Liver (tissue), 3 donors: Measurements from ENCODE around the gene SOCS2.

Experiments used
- ATF3 ChIP-seq: IDR thresholded peaks from 2 replicates; pipeline ENCODE4 v1.6.1; 2016; ENCODE audit warnings: antibody characterized with exemption
- CTCF ChIP-seq: fragments of 150-350 bp; IDR thresholded peaks from 2 replicates; pipeline ENCODE4 v1.5.1; 2017; ENCODE audit warnings: improper control_type of control experiment, low read depth, low read length; ENCODE audit not compliant: missing input control
- GABPA ChIP-seq, 2 donors: IDR thresholded peaks in 1 of 2; conservative IDR thresholded peaks in 1 of 2; 2 replicates each; pipeline ENCODE4 v1.6.1; 2016; ENCODE audit warnings: antibody characterized with exemption in 2 of 2, mild to moderate bottlenecking in 1 of 2, moderate library complexity in 1 of 2
- HNF4G ChIP-seq: IDR thresholded peaks from 2 replicates; pipeline ENCODE4 v1.6.1; 2016; ENCODE audit warnings: antibody characterized with exemption
- JUND ChIP-seq, 2 donors: IDR thresholded peaks; 2 replicates each; pipeline ENCODE4 v1.6.1; 2016; ENCODE audit warnings: antibody characterized with exemption in 2 of 2
- MAX ChIP-seq: IDR thresholded peaks from 2 replicates; pipeline ENCODE4 v1.6.1; 2016; ENCODE audit warnings: antibody characterized with exemption
- NR2F2 ChIP-seq: IDR thresholded peaks from 2 replicates; pipeline ENCODE4 v1.6.1; 2016; ENCODE audit warnings: antibody characterized with exemption
- RAD21 ChIP-seq, 2 donors: IDR thresholded peaks; 2 replicates each; pipeline ENCODE4 v1.6.1; 2016; ENCODE audit warnings: antibody characterized with exemption in 2 of 2, mild to moderate bottlenecking in 2 of 2
- REST ChIP-seq: IDR thresholded peaks from 2 replicates; pipeline ENCODE4 v1.6.1; 2016; ENCODE audit warnings: antibody characterized with exemption, mild to moderate bottlenecking
- RXRA ChIP-seq, 2 donors: IDR thresholded peaks; 2 replicates each; pipeline ENCODE4 v1.6.1; 2017 to 2018; ENCODE audit warnings: antibody characterized with exemption in 2 of 2, mild to moderate bottlenecking in 1 of 2
- SP1 ChIP-seq: IDR thresholded peaks from 2 replicates; pipeline ENCODE4 v1.6.1; 2018; ENCODE audit warnings: antibody characterized with exemption, mild to moderate bottlenecking
- TAF1 ChIP-seq: conservative IDR thresholded peaks from 2 replicates; pipeline ENCODE4 v1.6.1; 2016; ENCODE audit warnings: antibody characterized with exemption, mild to moderate bottlenecking
- YY1 ChIP-seq: IDR thresholded peaks from 2 replicates; pipeline ENCODE4 v1.6.1; 2016; ENCODE audit warnings: antibody characterized with exemption, mild to moderate bottlenecking
- donor health status: healthy.
- donor health status: healthy.

GRCh38 chr12:93540466-93540865, 32.0 kb upstream of the SOCS2 start:
- TF ChIP-seq CTCF (no peak), REST (no peak), RAD21 (IDR thresholded peaks at IDR 0.05) (no peak), GABPA (IDR thresholded peaks at IDR 0.05 in 1 of 2, conservative IDR thresholded peaks at IDR 0.05 in 1 of 2) (no peak), NR2F2 (no peak), TAF1 (no peak), ATF3 (no peak), MAX (no peak), SP1 (no peak), YY1 (no peak), HNF4G (no peak), JUND (IDR thresholded peaks at IDR 0.05) (no peak), RXRA (IDR thresholded peaks at IDR 0.05) (no peak)
